ENCODE data around the gene DOP1A. TPM values are rescaled to one million over a fixed set of nuclear protein-coding genes. Genes with fewer than 3 reads are reported as not detected.
A peak's percentile ranks its signal among the peaks of the same experiment; 100 is the strongest.
"Not testable (repeated sequence)": the region's sequence is repeated elsewhere in the genome, so short reads cannot be mapped to it uniquely, and the experiment has no call there.

The DOP1A gene
- total RNA-seq, 8 experiments from 2014 or later, result 15.2 to 36.8 (median 25.0) TPM

GRCh38 chr6:83169106-83169505 lies 101.6 kb downstream of the DOP1A start:
- in situ Hi-C loops (cut with MboI; ENCODE audit: low pct_unique_long_range_greater_than_20kb in 2 of 9, low sequenced_read_pairs in 9 of 9, unreplicated experiment in 9 of 9), result loop anchor here in 1 of 9 experiments (25.0 kb wide), 1 partner anchor 957 kb away; no protein-coding TSS in a partner anchor
- Histone ChIP-seq H3K4me3 (no peak overlapping the region), H3K27ac (no peak overlapping the region), H3K4me1 (replicated peaks in 1 of 2) (no peaks in the 10 kb centered on the region)
- no peak for ATAC-seq (replicated peaks in 6 of 8)

GRCh38 chr6:83169511-83169910 lies 102.0 kb downstream of the DOP1A start:
- WGBS, 10 experiments, result 86 to 100% (median 100%) methylated on average over 1 of the region's 1 CpG; no CpG with 5 or more reads in 4 of the 10 experiments
- in situ Hi-C loops (cut with MboI; ENCODE audit: low pct_unique_long_range_greater_than_20kb in 2 of 9, low sequenced_read_pairs in 9 of 9, unreplicated experiment in 9 of 9), result loop anchor here in 1 of 9 experiments (25.0 kb wide), 1 partner anchor 957 kb away; no protein-coding TSS in a partner anchor
- ATAC-seq (replicated peaks in 6 of 8), result no peak
- Histone ChIP-seq H3K27ac (no peak overlapping the region), H3K4me3 (no peak overlapping the region), H3K4me1 (replicated peaks in 1 of 2) (no peaks in the 10 kb centered on the region)

GRCh38 chr6:83176246-83176645 lies 108.8 kb downstream of the DOP1A start:
- in situ Hi-C loops (cut with MboI; ENCODE audit: low pct_unique_long_range_greater_than_20kb in 2 of 9, low sequenced_read_pairs in 9 of 9, unreplicated experiment in 9 of 9), result no loop called here
- no peak for ATAC-seq (replicated peaks in 6 of 8)

GRCh38 chr6:83180426-83180950 lies 113.0 kb downstream of the DOP1A start:
- Histone ChIP-seq H3K4me3 (no peak overlapping the region), H3K27ac (peak overlapping the region in 1 of 2 donors; percentile 77), H3K4me1 (replicated peaks in 1 of 2) (peaks cover 16 to 34% of the 10 kb centered on the region in 2 donors)
- ATAC-seq (replicated peaks in 6 of 8), result peak in 5 of 8 experiments; percentile 66 to 92 (median 89)
- in situ Hi-C loops (cut with MboI; ENCODE audit: low pct_unique_long_range_greater_than_20kb in 2 of 9, low sequenced_read_pairs in 9 of 9, unreplicated experiment in 9 of 9), result no loop called here

More at GRCh38 chr6:83176246-83176645, 108.8 kb downstream of the DOP1A start:
- peaks cover 10 to 19% of the 10 kb centered on the region in 2 donors for H3K4me1 ChIP-seq (replicated peaks in 1 of 2)
- H3K4me3 ChIP-seq, result no peak overlapping the region
- no peak overlapping the region for H3K27ac ChIP-seq
- 84 to 100% (median 94%) methylated on average over 2 to 4 of the region's 4 CpGs; no CpG with 5 or more reads in 3 of the 10 experiments for WGBS, 10 experiments

GRCh38 chr6:83182114-83182513 lies 114.6 kb downstream of the DOP1A start:
- H3K4me1 ChIP-seq (replicated peaks in 1 of 2), result peaks cover 16 to 34% of the 10 kb centered on the region in 2 donors
- H3K27ac ChIP-seq, result no peak overlapping the region
- 70 to 100% (median 85%) methylated on average over 1 of the region's 1 CpG; no CpG with 5 or more reads in 4 of the 10 experiments for WGBS, 10 experiments
- in situ Hi-C loops (cut with MboI; ENCODE audit: low pct_unique_long_range_greater_than_20kb in 2 of 9, low sequenced_read_pairs in 9 of 9, unreplicated experiment in 9 of 9), result no loop called here
- ATAC-seq (replicated peaks in 6 of 8), result peak in 5 of 8 experiments; percentile 30 to 52 (median 39)
- H3K4me3 ChIP-seq, result no peak overlapping the region

DNA sequence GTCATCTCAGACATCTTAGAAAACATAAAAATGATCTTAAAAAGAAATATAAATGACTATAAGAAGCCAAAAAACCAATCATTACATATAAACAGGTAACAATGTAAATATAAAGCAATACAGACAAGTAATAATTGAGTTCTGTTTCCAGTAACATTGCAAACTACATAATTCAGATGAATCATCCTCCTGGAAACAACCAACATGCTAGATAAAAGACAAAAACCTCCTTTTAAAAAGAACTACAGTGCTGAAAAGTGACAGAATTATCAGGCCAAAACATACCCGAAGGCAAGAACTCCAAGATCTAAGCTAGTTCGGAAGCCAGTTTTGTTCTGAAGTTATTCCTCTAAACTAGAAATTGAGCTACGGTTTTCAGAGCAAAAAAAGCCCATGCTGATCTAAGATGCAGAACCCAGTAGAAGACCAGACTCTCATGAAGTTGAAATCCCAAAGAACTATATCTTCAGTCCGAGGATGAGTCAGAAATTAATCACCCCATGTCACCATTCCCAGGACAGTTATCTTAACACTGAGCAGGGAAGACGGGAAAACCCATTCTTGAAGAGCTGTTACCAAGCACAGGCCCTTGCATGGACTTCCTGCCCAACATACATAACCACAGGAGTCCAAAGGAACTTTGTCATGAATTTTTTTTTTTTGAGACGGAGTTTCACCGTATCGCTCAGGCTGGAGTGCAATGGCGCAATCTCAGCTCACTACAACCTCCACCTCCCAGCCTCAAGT lies 115.8 kb downstream of the DOP1A start:
- Histone ChIP-seq H3K27ac (no peak overlapping the region), H3K4me1 (replicated peaks in 1 of 2) (peaks cover 16 to 34% of the 10 kb centered on the region in 2 donors), H3K4me3 (no peak overlapping the region)
- peak in 6 of 8 experiments; percentile 24 to 87 (median 38) for ATAC-seq (replicated peaks in 6 of 8)
- 0 to 100% (median 93%) methylated on average over 1 to 8 of the region's 9 CpGs; no CpG with 5 or more reads in 1 of the 10 experiments for WGBS, 10 experiments
- in situ Hi-C loops (cut with MboI; ENCODE audit: low pct_unique_long_range_greater_than_20kb in 2 of 9, low sequenced_read_pairs in 9 of 9, unreplicated experiment in 9 of 9), result no loop called here

GRCh38 chr6:83185096-83185495 lies 117.6 kb downstream of the DOP1A start:
- Histone ChIP-seq H3K4me3 (no peak overlapping the region), H3K27ac (no peak overlapping the region), H3K4me1 (replicated peaks in 1 of 2) (peaks cover 16 to 26% of the 10 kb centered on the region in 2 donors)
- 93 to 100% (median 100%) methylated on average over 2 of the region's 2 CpGs; no CpG with 5 or more reads in 5 of the 10 experiments for WGBS, 10 experiments
- in situ Hi-C loops (cut with MboI; ENCODE audit: low pct_unique_long_range_greater_than_20kb in 2 of 9, low sequenced_read_pairs in 9 of 9, unreplicated experiment in 9 of 9), result no loop called here
- ATAC-seq (replicated peaks in 6 of 8), result no peak

DNA sequence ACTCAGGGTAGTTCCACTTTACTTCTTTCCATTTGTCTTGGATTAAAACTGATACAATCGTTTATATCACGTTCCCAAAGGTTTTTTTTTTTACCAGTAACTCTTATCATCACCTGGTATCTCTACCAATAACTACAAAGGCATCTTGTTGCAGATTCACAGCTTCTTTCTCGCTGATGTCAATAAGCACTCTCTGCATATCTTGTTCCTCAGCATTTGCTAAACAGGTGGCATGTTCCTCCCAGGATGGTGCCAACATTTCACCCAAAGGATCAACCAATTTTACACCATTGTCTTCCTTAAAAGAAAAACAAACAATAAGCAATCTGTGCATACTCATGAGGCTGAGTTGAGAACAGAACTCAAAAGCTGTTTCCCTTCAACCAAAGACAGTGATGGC lies 121.0 kb downstream of the DOP1A start:
- no peak overlapping the region for H3K27ac ChIP-seq
- ATAC-seq (replicated peaks in 6 of 8), result no peak
- 44 to 92% (median 82%) methylated on average over 1 to 3 of the region's 3 CpGs; no CpG with 5 or more reads in 2 of the 10 experiments for WGBS, 10 experiments
- peaks cover 13 to 14% of the 10 kb centered on the region in 2 donors for H3K4me1 ChIP-seq (replicated peaks in 1 of 2)
- in situ Hi-C loops (cut with MboI; ENCODE audit: low pct_unique_long_range_greater_than_20kb in 2 of 9, low sequenced_read_pairs in 9 of 9, unreplicated experiment in 9 of 9), result no loop called here
- H3K4me3 ChIP-seq, result no peak overlapping the region

DNA sequence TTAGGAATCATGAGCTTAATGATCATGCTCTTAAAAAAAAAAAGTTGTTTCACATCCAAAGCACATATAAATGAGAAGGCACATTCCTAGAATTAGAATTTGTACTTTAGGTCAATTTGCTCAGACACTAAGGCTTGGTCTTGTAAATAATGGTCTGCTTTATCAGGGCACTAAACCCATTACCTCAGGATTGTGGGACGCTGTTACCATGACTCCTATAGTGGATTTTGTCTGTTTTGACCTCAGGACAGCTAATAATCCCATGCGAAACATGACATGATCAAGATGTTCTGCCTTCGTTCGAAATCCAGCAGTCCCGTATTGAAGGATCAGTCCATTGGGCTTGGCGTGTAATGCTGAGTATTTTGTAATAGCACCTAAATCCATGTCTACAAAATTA lies 123.2 kb downstream of the DOP1A start:
- H3K27ac ChIP-seq, result no peak overlapping the region
- H3K4me3 ChIP-seq, result no peak overlapping the region
- no peak for ATAC-seq (replicated peaks in 6 of 8)
- H3K4me1 ChIP-seq (replicated peaks in 1 of 2), result peaks cover 17 to 21% of the 10 kb centered on the region in 2 donors
- 80 to 100% (median 91%) methylated on average over 1 to 6 of the region's 6 CpGs for WGBS, 10 experiments
- in situ Hi-C loops (cut with MboI; ENCODE audit: low pct_unique_long_range_greater_than_20kb in 2 of 9, low sequenced_read_pairs in 9 of 9, unreplicated experiment in 9 of 9), result no loop called here

DNA sequence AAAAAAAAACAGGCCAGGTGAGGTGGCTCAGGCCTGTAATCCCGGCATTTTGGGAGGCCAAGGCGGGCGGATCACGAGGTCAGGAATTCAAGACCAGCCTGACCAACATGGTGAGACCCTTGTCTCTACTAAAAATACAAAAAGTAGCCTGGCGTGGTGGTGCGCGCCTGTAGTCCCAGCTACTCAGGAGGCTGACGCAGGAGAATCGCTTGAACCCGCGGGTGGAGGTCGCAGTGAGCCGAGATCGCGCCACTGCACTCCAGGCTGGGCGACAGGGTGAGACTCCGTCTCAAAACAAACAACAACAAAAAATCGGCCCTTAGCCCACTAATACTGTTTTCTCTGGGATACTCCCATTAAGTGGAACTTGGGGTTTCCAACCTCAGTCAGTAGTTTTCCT lies 124.5 kb downstream of the DOP1A start:
- H3K27ac ChIP-seq; ATAC-seq (replicated peaks in 6 of 8); in situ Hi-C loops (cut with MboI; ENCODE audit: low pct_unique_long_range_greater_than_20kb in 2 of 9, low sequenced_read_pairs in 9 of 9, unreplicated experiment in 9 of 9): not testable (repeated sequence)
- Histone ChIP-seq H3K4me3 (peak overlapping the region; percentile 92 to 99 (median 94)), H3K4me1 (replicated peaks in 1 of 2) (peaks cover 17 to 21% of the 10 kb centered on the region in 2 donors)
- 80 to 96% (median 88%) methylated on average over 3 to 14 of the region's 18 CpGs; no CpG with 5 or more reads in 4 of the 10 experiments for WGBS, 10 experiments

DNA sequence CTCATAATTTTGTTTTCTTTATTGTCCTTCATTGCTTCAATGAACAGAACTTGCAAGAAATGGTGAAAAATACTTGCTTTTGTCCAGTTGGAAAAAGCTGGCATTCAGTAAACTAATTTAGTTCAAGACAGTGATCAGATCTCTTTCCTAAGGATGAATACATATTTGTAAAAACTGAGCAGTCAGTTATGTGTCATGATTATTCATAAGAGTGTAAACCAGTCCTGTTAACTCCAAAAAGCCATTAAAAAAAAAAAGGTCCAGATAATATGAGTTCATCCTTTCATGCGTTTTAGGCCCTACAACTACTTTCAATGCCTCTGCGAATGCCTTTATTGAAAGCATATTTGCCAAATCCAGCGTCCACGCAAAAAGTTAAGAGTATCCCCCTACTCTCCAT lies 125.0 kb downstream of the DOP1A start:
- WGBS, 10 experiments, result 0 to 4% (median 0%) methylated on average over 3 to 4 of the region's 4 CpGs; no CpG with 5 or more reads in 3 of the 10 experiments
- peak in 3 of 8 experiments; percentile 2 to 5 (median 3) for ATAC-seq (replicated peaks in 6 of 8)
- in situ Hi-C loops (cut with MboI; ENCODE audit: low pct_unique_long_range_greater_than_20kb in 2 of 9, low sequenced_read_pairs in 9 of 9, unreplicated experiment in 9 of 9), result no loop called here
- Histone ChIP-seq H3K4me3 (peak overlapping the region; percentile 92 to 99 (median 94)), H3K27ac (peak overlapping the region; percentile 91 to 98), H3K4me1 (replicated peaks in 1 of 2) (peaks cover 17 to 21% of the 10 kb centered on the region in 2 donors)

DNA sequence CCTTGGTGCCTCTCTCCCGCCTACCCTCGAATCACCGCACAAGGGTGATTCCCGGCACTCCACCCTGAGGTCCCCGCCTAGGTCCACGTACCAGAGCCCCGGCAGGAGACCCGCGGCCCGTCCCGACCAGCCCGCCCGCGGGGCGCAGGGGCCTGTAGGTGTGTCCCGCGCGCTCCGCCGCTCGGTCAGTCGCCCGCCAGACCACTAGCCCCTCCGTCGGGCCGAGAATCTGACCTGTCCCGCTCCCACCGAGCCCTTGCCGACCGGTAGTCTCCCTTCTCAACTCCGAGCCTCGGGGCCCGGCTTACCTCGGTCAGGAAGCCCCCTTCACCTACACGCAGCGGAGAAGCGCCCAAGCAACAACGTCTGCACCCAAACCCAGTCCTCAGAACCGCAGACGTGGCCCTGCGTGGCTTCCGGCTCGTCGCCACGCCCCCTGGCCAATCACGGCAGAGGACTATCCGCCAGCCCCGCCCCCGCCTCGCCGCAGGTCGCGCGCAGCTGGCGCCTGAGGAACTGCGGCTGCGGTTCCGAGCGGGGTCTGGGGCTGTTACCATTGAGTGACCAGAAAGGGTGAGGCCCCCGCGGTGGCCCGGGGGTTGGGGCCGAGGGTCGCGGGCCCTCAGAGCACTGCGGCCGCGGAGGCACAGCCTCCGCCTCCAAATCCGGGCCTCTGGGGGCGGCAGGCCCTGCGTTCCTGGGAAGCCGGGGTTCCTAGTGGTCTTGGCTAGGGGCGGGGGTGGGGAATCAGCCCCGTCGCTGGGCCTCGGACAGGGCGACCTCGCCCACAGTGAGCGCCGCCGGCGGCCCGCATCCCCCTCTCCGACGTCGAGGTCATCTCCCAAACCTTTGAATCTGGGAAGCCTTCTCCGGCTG lies 125.6 kb downstream of the DOP1A start, which contains the start of the genes PGM3 and RWDD2A:
Gene PGM3, minus strand, starts transcription at position 395 of the 876 bp plus-strand sequence. CDS start 2,253 bp downstream, outside the sequence.
Gene RWDD2A, plus strand, starts transcription at position 487 of the 876 bp plus-strand sequence. CDS start 1,095 bp downstream, outside the sequence.
- peak within 1 kb of the TSS; percentile 91 to 98 for H3K27ac ChIP-seq
- in situ Hi-C loops (cut with MboI; ENCODE audit: low pct_unique_long_range_greater_than_20kb in 2 of 9, low sequenced_read_pairs in 9 of 9, unreplicated experiment in 9 of 9), result no loop called here
- peak; percentile 92 to 96 (median 94) for ATAC-seq (replicated peaks in 6 of 8)
- H3K4me3 ChIP-seq, result peak within 1 kb of the TSS; percentile 92 to 99 (median 94)
- H3K4me1 ChIP-seq (replicated peaks in 1 of 2), result peaks cover 17 to 21% of the 10 kb centered on the region in 2 donors
- WGBS, 10 experiments, result 0 to 7% (median 3%) methylated on average over 3 to 14 of the region's 88 CpGs; no CpG with 5 or more reads in 6 of the 10 experiments
